IgD-negative memory B cell (primary cell): ENCODE measurements around the gene NDRG2. TPM values are rescaled to one million over a fixed set of nuclear protein-coding genes. Genes with fewer than 3 reads are reported as not detected.
A peak's percentile ranks its signal among the peaks of the same experiment; 100 is the strongest.
"Not testable (repeated sequence)": the region's sequence is repeated elsewhere in the genome, so short reads cannot be mapped to it uniquely, and the experiment has no call there.

Source experiments
- H3K27ac Mint-ChIP-seq, 3 donors: one replicate each; pipeline ENCODE4 v1.8.0; 2020 to 2022; ENCODE audit warnings: mild to moderate bottlenecking in 3 of 3, mixed read lengths in 3 of 3, moderate library complexity in 1 of 3
- H3K27me3 Mint-ChIP-seq: one replicate; pipeline ENCODE4 v1.8.0; 2021; ENCODE audit warnings: mixed read lengths
- H3K36me3 Mint-ChIP-seq: one replicate; pipeline ENCODE4 v1.8.0; 2020; ENCODE audit warnings: mild to moderate bottlenecking, mixed read lengths
- H3K4me1 Mint-ChIP-seq, 3 donors: one replicate each; pipeline ENCODE4 v1.8.0; 2020 to 2022; ENCODE audit warnings: mixed read lengths in 3 of 3, mild to moderate bottlenecking in 1 of 3
- H3K4me3 Mint-ChIP-seq, 4 donors: one replicate each; pipeline ENCODE4 v1.8.0; 2020 to 2022; ENCODE audit warnings: mild to moderate bottlenecking in 4 of 4, mixed read lengths in 4 of 4, moderate library complexity in 3 of 4
- H3K9me3 Mint-ChIP-seq, 3 donors: one replicate each; pipeline ENCODE4 v1.8.0; 2020 to 2021; ENCODE audit warnings: mixed read lengths in 3 of 3, mild to moderate bottlenecking in 1 of 3
- polyA plus RNA-seq: library from polyadenylated mRNA; unstranded; fragments of 300-500 nt; fragmentation: Illumina TruSeq; gene quantifications from one replicate; pipeline ENCODE4 v1.2.3, GENCODE V29; 2021

The NDRG2 gene
- polyA plus RNA-seq, 1 donor from 2014 or later: 4.9 TPM

- no peak overlapping the region for H3K27ac Mint-ChIP-seq
- H3K27me3 Mint-ChIP-seq: peaks cover 11% of the 10 kb centered on the region
- H3K4me3 Mint-ChIP-seq: no peak overlapping the region
- no peaks in the 10 kb centered on the region for H3K9me3 Mint-ChIP-seq
- H3K4me1 Mint-ChIP-seq: no peaks in the 10 kb centered on the region
- H3K36me3 Mint-ChIP-seq: peaks cover 9% of the 10 kb centered on the region
Observed at GRCh38 chr14:21016413-21017190, 8.3 kb downstream of the NDRG2 start.

GRCh38 chr14:21015312-21015711, 9.5 kb downstream of the NDRG2 start:
- Mint-ChIP-seq H3K27me3 (peaks cover 7% of the 10 kb centered on the region), H3K4me3 (no peak overlapping the region), H3K27ac (no peak overlapping the region), H3K9me3 (no peaks in the 10 kb centered on the region), H3K4me1 (no peaks in the 10 kb centered on the region), H3K36me3 (peaks cover 5% of the 10 kb centered on the region)

GRCh38 chr14:21014761-21015190, 10.1 kb downstream of the NDRG2 start:
- Mint-ChIP-seq H3K9me3 (no peaks in the 10 kb centered on the region), H3K27me3 (peaks cover 5% of the 10 kb centered on the region), H3K4me1 (no peaks in the 10 kb centered on the region), H3K36me3 (peaks cover 5% of the 10 kb centered on the region), H3K4me3 (no peak overlapping the region), H3K27ac (no peak overlapping the region)

GRCh38 chr14:21011136-21011535, 13.7 kb downstream of the NDRG2 start:
- H3K27ac Mint-ChIP-seq: no peak overlapping the region
- peaks cover 2% of the 10 kb centered on the region for H3K27me3 Mint-ChIP-seq
- H3K9me3 Mint-ChIP-seq: no peaks in the 10 kb centered on the region
- H3K4me1 Mint-ChIP-seq: no peaks in the 10 kb centered on the region
- no peak overlapping the region for H3K4me3 Mint-ChIP-seq
- H3K36me3 Mint-ChIP-seq: no peaks in the 10 kb centered on the region

GRCh38 chr14:21009721-21010120, 15.1 kb downstream of the NDRG2 start:
- H3K27ac Mint-ChIP-seq, H3K9me3 Mint-ChIP-seq, H3K36me3 Mint-ChIP-seq, H3K4me1 Mint-ChIP-seq, H3K4me3 Mint-ChIP-seq, H3K27me3 Mint-ChIP-seq: not testable (repeated sequence)

GRCh38 chr14:21003788-21004346, 21.0 kb downstream of the NDRG2 start:
- no peaks in the 10 kb centered on the region for H3K9me3 Mint-ChIP-seq

GRCh38 chr14:21001218-21001617, 23.6 kb downstream of the NDRG2 start:
- Mint-ChIP-seq H3K9me3 (no peaks in the 10 kb centered on the region), H3K36me3 (no peaks in the 10 kb centered on the region), H3K27ac (peak overlapping the region in 1 of 3 donors; percentile 68), H3K27me3 (no peaks in the 10 kb centered on the region), H3K4me1 (no peaks in the 10 kb centered on the region), H3K4me3 (no peak overlapping the region)

More at GRCh38 chr14:21003788-21004346, 21.0 kb downstream of the NDRG2 start:
- Mint-ChIP-seq H3K4me3 (no peak overlapping the region), H3K27me3 (no peaks in the 10 kb centered on the region), H3K36me3 (no peaks in the 10 kb centered on the region), H3K4me1 (no peaks in the 10 kb centered on the region), H3K27ac (no peak overlapping the region)

- Mint-ChIP-seq H3K36me3 (no peaks in the 10 kb centered on the region), H3K27me3 (no peaks in the 10 kb centered on the region), H3K4me1 (peaks cover 0 to 3% (median 0%) of the 10 kb centered on the region in 3 donors), H3K27ac (peak overlapping the region in 1 of 3 donors; percentile 4), H3K4me3 (no peak overlapping the region), H3K9me3 (no peaks in the 10 kb centered on the region)
Observed at GRCh38 chr14:20999591-20999990, 25.3 kb downstream of the NDRG2 start.

- no peaks in the 10 kb centered on the region for H3K36me3 Mint-ChIP-seq
- H3K4me3 Mint-ChIP-seq: no peak within 1 kb of the TSS
- H3K4me1 Mint-ChIP-seq: peaks cover 0 to 3% (median 0%) of the 10 kb centered on the region in 3 donors
- H3K27me3 Mint-ChIP-seq: no peaks in the 10 kb centered on the region
- H3K9me3 Mint-ChIP-seq: no peaks in the 10 kb centered on the region
- H3K27ac Mint-ChIP-seq: peak within 1 kb of the TSS in 1 of 3 donors; percentile 4
Observed at GRCh38 chr14:20998674-20999366, 26.0 kb downstream of the NDRG2 start, which contains the start of gene SLC39A2. SLC39A2 (plus strand) TSS chr14:20999293; CDS start chr14:20999447, 154 bp downstream.

GRCh38 chr14:20998139-20998538, 26.7 kb downstream of the NDRG2 start:
- no peak overlapping the region for H3K4me3 Mint-ChIP-seq
- no peak overlapping the region for H3K27ac Mint-ChIP-seq
- H3K27me3 Mint-ChIP-seq: no peaks in the 10 kb centered on the region
- H3K36me3 Mint-ChIP-seq: no peaks in the 10 kb centered on the region
- H3K4me1 Mint-ChIP-seq: peaks cover 0 to 3% (median 0%) of the 10 kb centered on the region in 3 donors
- no peaks in the 10 kb centered on the region for H3K9me3 Mint-ChIP-seq

GRCh38 chr14:20997564-20997963, 27.3 kb downstream of the NDRG2 start:
- H3K4me1 Mint-ChIP-seq: peaks cover 0 to 3% (median 0%) of the 10 kb centered on the region in 3 donors
- no peaks in the 10 kb centered on the region for H3K9me3 Mint-ChIP-seq
- H3K27ac Mint-ChIP-seq: no peak overlapping the region
- H3K36me3 Mint-ChIP-seq: no peaks in the 10 kb centered on the region
- no peak overlapping the region for H3K4me3 Mint-ChIP-seq
- no peaks in the 10 kb centered on the region for H3K27me3 Mint-ChIP-seq

- H3K4me3 Mint-ChIP-seq: no peak overlapping the region
- H3K9me3 Mint-ChIP-seq: no peaks in the 10 kb centered on the region
- H3K27ac Mint-ChIP-seq: no peak overlapping the region
- no peaks in the 10 kb centered on the region for H3K27me3 Mint-ChIP-seq
- H3K36me3 Mint-ChIP-seq: no peaks in the 10 kb centered on the region
- H3K4me1 Mint-ChIP-seq: peaks cover 0 to 3% (median 0%) of the 10 kb centered on the region in 3 donors
Observed at GRCh38 chr14:20997115-20997514, 27.7 kb downstream of the NDRG2 start.

- no peaks in the 10 kb centered on the region for H3K27me3 Mint-ChIP-seq
- peaks cover 3 to 4% (median 3%) of the 10 kb centered on the region in 3 donors for H3K4me1 Mint-ChIP-seq
- no peaks in the 10 kb centered on the region for H3K36me3 Mint-ChIP-seq
- no peak overlapping the region for H3K4me3 Mint-ChIP-seq
- H3K9me3 Mint-ChIP-seq: no peaks in the 10 kb centered on the region
- H3K27ac Mint-ChIP-seq: no peak overlapping the region
Observed at GRCh38 chr14:20996521-20996920, 28.3 kb downstream of the NDRG2 start.

- Mint-ChIP-seq H3K36me3 (no peaks in the 10 kb centered on the region), H3K27me3 (peaks cover 1% of the 10 kb centered on the region), H3K27ac (peak within 1 kb of the TSS; percentile 17 to 99 (median 98)), H3K4me3 (peak within 1 kb of the TSS; percentile 86 to 99 (median 94)), H3K9me3 (no peaks in the 10 kb centered on the region), H3K4me1 (peaks cover 12 to 19% (median 14%) of the 10 kb centered on the region in 3 donors)
Observed at GRCh38 chr14:20989787-20990600, 34.9 kb downstream of the NDRG2 start, which contains the start of gene METTL17. METTL17 (plus strand) TSS chr14:20989980; CDS start chr14:20990003, 23 bp downstream.
